Inflammatory macrophage treated with lipopolysaccharide for 4 hours (primary cell): ENCODE results near the gene SPATS2.

Source experiments
- DNase-seq: peaks from one replicate; pipeline ENCODE4 v3.0.0-alpha.2; 2020

The SPATS2 gene

GRCh38 chr12:49478949-49479664 is 111.8 kb downstream of the SPATS2 start:
- no peak for DNase-seq

- peak; percentile 14 for DNase-seq
Measured at GRCh38 chr12:49482095-49483051, 115.1 kb downstream of the SPATS2 start.

- no peak for DNase-seq
Measured at GRCh38 chr12:49483619-49484018, 116.4 kb downstream of the SPATS2 start.

- DNase-seq: no peak
Measured at GRCh38 chr12:49487605-49488004, 120.3 kb downstream of the SPATS2 start.

- no peak for DNase-seq
Measured at GRCh38 chr12:49489154-49489553, 121.9 kb downstream of the SPATS2 start.

GRCh38 chr12:49489720-49490119 is 122.5 kb downstream of the SPATS2 start:
- DNase-seq: no peak

GRCh38 chr12:49491823-49492222 is 124.6 kb downstream of the SPATS2 start:
- DNase-seq: no peak

GRCh38 chr12:49493900-49494299 is 126.6 kb downstream of the SPATS2 start:
- no peak for DNase-seq

- DNase-seq: no peak
Measured at GRCh38 chr12:49496417-49497360, 129.4 kb downstream of the SPATS2 start.

GRCh38 chr12:49501895-49502294 is 134.6 kb downstream of the SPATS2 start:
- no peak for DNase-seq

GRCh38 chr12:49502590-49502989 is 135.3 kb downstream of the SPATS2 start:
- no peak for DNase-seq

- no peak for DNase-seq
Measured at GRCh38 chr12:49503674-49504180, 136.5 kb downstream of the SPATS2 start.

- DNase-seq: no peak
Measured at GRCh38 chr12:49505672-49506071, 138.4 kb downstream of the SPATS2 start.

- no peak for DNase-seq
Measured at GRCh38 chr12:49507139-49507538, 139.9 kb downstream of the SPATS2 start.

- peak; percentile 27 for DNase-seq
Measured at GRCh38 chr12:49509681-49510080, 142.4 kb downstream of the SPATS2 start.

- DNase-seq: no peak
Measured at GRCh38 chr12:49511410-49511809, 144.1 kb downstream of the SPATS2 start.

GRCh38 chr12:49512546-49512945 is 145.3 kb downstream of the SPATS2 start:
- no peak for DNase-seq

- DNase-seq: no peak
Measured at GRCh38 chr12:49515266-49515665, 148.0 kb downstream of the SPATS2 start.

- no peak for DNase-seq
Measured at GRCh38 chr12:49518914-49519573, 151.8 kb downstream of the SPATS2 start.

GRCh38 chr12:49519574-49519936 is 152.3 kb downstream of the SPATS2 start:
- no peak for DNase-seq

GRCh38 chr12:49521389-49521788 is 154.1 kb downstream of the SPATS2 start:
- no peak for DNase-seq

- DNase-seq: no peak
Measured at GRCh38 chr12:49524660-49525324, 157.5 kb downstream of the SPATS2 start.
